GM18951 (cell line): ENCODE results near the gene KRTAP29-1.
"Not testable (repeated sequence)": the region's sequence is repeated elsewhere in the genome, so short reads cannot be mapped to it uniquely, and the experiment has no call there.

Source experiments
- POLR2A ChIP-seq: IDR thresholded peaks from 4 replicates; pipeline ENCODE4 v1.6.1; 2011; ENCODE audit warnings: mild to moderate bottlenecking; ENCODE audit not compliant: insufficient read length, insufficient read depth; ENCODE audit errors: extremely low read depth
- in situ Hi-C: fragments of 300-500 bp; cut with MboI; formaldehyde crosslinking; loops from one replicate; pipeline ENCODE4 v1.12.0; 2022; ENCODE audit warnings: low sequenced_read_pairs, mixed read lengths, inconsistent platforms; ENCODE audit not compliant: unreplicated experiment

Gene KRTAP29-1, protein sequence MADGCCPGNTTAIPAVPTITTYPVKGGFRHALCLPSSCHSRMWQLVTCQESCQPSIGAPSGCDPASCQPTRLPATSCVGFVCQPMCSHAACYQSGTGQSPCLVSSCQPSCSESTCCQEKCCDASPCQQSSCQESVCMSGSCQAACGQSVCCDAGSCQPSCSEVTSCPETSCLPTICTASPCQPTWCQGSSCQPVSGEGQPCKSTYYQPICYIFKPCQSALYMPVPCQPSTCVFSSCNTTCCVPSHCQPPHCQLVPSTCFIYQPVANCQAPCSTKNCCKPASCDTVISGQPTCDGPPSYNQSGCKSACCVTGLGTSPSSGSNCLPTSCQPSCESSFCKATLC

DNA sequence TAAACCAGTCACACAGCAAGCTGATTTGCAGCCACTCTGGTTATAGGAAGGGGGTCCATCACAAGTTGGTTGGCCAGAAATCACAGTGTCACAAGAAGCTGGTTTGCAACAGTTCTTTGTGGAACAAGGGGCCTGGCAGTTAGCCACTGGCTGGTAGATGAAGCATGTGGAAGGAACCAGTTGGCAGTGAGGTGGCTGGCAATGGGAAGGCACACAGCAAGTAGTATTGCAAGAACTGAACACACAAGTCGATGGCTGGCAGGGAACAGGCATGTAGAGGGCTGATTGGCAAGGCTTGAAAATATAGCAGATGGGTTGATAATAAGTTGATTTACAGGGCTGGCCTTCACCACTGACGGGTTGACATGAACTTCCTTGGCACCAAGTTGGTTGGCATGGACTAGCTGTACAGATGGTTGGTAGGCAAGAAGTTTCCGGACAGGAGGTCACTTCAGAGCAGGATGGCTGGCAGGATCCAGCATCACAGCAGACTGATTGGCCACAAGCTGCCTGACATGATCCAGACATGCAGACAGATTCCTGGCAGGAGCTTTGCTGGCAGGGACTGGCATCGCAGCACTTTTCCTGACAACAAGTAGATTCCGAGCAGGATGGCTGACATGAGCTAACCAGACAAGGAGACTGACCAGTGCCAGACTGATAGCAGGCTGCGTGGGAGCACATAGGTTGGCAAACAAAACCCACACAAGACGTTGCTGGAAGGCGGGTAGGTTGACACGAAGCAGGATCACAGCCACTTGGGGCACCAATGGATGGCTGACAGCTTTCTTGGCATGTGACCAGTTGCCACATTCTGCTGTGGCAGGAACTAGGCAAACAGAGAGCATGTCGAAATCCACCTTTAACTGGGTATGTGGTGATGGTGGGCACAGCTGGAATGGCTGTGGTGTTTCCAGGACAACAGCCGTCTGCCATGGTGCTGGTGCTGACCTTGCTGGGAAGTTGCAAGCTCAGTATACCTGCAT, at the start of gene KRTAP29-1:
KRTAP29-1 (minus strand) TSS at position 936 of the 986 bp plus-strand sequence; CDS start at position 936, 0 bp downstream.
- in situ Hi-C loops: no loop called here
- TF ChIP-seq POLR2A: no peak

DNA sequence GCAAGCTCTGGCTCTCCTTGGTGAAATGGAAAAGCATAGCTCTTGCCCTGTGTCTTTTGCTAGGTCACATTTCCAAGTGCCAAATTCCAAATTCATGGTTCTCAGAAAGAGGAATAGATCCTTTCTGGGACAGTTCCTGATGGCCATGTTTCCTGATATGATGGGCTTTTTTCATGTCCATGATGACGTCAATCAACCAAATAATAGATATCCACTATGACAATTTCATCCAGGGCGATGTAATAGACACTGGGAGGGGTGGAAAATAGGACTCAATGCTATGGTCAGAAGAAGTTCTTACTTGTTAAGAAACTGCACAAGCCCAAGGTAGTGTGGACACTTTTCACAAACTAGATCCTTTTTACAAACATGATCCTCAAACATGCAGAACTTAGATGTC, 48.5 kb upstream of the KRTAP29-1 start:
- no peak for TF ChIP-seq POLR2A
- in situ Hi-C loops: no loop called here

DNA sequence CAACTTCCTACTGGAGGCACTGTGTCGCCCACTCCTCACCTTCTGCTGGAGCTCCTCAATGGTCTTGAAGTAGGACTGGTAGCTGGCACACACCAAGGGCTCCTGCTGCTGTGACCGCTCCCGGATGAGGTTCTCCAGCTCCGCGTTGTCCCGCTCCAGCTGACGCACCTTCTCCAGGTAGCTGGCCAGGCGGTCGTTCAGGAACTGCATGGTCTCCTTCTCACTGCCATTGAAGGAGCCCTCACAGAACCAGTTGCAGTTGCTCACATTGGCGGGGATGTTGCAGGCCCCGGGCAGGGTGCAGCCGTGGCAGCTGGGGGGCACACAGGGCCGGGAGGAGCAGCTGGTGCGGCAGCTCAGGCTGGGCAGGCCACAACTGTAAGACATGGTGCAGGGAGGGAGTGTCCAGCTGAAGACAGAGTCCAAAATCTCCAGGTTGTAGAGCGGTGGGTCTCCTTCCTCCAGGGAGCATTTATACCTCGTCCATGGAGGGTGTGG, 47.8 kb upstream of the KRTAP29-1 start, which contains the start of gene KRT33A:
KRT33A (minus strand) TSS at position 448 of the 498 bp plus-strand sequence; CDS start at position 387, 61 bp downstream.
- in situ Hi-C loops: not testable (repeated sequence)

DNA sequence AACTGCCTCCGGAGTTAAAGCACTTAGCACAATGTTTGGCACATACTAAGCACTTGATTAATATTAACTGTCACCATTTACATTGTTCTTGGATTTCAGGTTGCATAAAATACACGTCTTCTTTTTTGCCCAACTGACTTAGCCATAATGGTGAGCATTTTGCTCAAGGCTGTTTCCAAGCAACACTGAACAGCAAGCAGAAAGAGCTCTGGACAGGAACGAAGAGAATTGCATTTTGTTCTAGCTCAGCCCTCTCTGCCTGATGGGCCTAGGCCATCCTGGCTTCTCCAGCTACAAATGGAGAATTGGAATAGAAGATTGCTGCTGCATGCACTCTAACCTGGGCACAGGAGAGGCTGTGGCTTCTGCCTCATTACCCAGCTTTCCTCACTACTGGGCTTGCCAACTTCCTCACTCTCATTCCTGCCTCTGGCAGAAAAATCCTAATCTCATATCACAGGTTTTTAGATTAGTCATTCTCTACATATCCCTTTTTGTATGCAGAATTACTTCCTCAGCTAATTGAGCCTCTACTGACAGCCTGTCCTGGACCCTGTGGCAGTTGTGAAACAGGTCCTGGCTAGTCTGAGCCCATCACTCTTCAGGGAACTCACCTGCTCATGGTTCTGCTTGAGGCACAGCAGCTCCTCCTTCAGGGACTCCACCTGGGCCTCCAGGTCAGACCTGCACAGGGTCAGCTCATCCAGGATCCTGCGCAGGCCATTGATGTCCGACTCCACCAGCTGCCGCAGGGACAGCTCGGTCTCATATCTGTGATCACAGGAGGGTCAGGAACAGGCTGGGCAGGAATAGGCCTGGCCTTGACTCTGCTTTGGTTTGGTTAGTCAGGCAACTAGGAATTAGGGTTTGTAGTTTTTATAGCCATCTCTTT, 45.5 kb upstream of the KRTAP29-1 start:
- TF ChIP-seq POLR2A: no peak
- in situ Hi-C loops: no loop called here

DNA sequence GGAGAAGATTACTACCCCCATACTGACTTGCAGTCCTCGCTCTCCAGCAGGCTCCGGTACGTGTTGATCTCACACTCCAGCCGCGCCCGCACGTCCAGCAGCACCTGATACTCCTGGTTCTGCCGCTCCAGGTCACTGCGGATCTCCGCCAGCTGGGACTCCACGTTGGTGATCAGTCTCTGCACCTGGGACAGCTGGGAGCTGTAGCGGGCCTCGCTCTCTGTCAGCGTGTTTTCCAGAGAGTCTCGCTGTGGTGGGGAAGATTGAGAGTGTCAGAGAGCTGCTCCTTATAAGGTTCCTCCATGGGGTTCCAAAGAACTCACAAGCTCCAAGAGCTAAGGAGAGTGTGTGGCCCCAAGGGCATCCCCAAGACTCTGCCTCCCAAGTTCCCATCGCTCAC, 43.8 kb upstream of the KRTAP29-1 start:
- in situ Hi-C loops: not testable (repeated sequence)

DNA sequence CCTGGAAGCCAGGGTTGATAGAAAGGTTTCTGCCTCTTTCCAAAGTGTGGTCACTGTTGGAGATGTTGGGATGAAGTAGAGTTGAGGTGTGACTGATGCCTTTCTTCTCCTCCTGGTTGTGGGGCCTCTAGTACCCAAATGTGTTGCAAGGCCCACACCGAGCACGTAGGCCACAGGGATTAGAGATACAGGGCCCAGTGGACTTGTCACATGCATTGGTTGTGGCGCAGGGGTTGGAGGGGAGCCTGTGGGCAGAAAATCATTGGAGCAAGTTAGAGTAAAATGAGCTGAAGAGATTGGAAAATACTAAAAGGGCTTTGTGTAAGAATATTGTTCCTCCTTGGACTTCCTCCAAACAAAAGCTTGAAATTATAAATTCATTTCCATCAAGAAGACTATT, 43.3 kb upstream of the KRTAP29-1 start:
- no peak for TF ChIP-seq POLR2A
- in situ Hi-C loops: no loop called here

DNA sequence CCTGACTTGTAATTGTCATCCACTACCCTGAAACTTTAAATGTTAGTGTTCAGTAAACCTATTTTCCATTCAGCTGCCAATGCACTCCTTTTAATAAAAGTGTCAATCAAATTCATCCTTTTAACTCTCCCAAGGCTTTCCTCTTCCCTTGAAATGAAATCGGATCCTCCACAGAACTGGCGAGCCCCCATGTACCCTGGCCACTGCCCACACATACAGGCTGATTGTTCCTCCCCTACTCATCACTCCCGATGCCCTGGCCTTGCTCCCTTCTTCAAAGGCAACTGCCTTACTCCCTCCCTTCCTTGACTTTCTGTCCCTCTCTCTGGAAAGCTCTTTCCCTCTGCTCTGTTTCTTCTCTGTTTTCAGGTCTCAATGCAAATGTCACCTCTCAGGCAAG, 40.4 kb upstream of the KRTAP29-1 start:
- in situ Hi-C loops: no loop called here
- no peak for TF ChIP-seq POLR2A

DNA sequence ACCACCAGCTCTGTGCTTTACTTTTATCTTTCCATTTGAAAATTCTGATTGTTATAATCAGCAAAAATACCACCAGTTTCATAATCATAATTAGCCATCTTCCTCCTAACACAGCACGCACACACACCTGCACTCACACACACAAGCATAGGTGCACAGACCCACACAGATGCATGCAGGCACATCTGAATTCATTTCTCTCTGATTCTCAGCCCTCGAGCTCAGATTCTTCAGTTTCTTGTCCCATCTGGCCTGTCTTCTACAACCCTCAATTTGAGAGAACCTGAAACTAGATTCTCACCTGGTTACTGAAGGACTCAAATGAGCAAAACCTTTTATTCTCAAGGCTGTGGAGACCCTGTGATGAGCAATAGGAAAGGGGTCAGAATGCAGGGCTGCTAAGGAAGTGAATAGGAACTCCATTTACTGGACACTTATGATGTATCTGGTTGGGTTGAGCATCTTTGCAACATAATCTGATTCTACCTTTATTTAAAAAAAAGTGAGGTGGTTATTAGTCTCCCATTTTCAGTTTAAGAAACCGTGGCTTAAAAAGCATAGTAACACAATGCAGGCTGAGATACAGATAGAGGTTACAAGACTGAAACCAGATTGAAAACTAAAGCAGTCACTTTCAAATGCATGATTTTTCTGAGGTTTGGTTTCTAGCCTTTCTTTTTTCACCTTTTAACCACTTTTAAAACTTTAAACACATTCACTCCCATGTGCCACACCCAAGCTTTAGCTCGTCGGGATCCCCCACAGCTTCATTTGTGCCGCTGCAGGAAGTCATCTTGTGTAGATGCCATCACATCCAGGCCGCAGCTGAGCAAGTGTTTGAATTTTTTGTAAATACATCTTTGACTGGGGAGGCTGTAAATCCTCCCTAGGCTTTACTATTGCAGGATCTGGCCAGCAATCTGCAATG, 38.5 kb upstream of the KRTAP29-1 start:
- in situ Hi-C loops: no loop called here

DNA sequence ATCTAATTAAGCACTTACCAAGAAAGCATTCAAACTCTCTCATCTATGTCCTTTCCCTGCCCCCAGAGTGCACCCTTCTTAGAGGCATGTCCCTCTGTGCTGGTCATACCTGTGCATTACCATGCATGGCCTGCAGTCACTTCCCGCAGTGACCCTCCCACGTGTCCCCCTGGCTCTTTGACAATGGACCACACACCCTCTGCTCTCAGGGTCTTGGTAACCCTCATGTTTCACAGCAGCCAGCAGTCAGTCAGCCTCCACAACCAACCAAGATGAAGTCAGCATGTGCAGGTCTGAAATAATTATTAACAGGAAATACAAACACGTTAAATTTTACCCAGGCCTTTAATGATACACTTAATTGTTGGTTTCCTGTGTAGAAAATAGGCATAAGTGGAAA, 37.8 kb upstream of the KRTAP29-1 start:
- no peak for TF ChIP-seq POLR2A
- in situ Hi-C loops: no loop called here

More for the DNA sequence above, 38.5 kb upstream of the KRTAP29-1 start:
- no peak for TF ChIP-seq POLR2A

DNA sequence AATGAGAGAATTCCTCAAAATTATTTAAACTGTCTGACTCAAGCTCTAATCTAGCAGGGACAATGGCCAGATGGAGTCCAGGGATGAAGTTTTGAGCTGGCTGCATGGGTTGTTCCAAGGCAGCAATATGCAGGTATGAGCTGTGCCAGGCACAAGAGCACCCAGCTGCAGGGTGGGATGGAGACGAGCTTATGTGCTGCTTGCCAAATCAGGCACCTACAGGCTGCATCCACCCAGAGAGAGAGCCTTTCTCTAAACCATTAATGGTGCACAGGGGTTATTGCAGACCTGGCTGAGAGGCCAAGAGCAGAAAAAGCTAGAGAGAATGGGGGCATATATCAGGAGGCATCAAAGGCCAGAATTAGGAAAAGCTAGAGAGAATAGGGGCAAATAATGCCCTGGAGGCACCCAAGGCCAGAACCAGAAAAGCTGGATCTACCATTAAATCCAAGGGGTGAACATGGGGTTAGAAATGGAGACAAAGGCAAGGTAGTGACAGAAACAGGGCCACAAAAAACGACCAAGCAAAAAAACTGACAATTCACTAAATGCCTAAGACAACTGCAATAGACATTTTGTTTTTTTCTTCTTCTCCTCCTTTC, 37.0 kb upstream of the KRTAP29-1 start:
- in situ Hi-C loops: no loop called here
- no peak for TF ChIP-seq POLR2A

DNA sequence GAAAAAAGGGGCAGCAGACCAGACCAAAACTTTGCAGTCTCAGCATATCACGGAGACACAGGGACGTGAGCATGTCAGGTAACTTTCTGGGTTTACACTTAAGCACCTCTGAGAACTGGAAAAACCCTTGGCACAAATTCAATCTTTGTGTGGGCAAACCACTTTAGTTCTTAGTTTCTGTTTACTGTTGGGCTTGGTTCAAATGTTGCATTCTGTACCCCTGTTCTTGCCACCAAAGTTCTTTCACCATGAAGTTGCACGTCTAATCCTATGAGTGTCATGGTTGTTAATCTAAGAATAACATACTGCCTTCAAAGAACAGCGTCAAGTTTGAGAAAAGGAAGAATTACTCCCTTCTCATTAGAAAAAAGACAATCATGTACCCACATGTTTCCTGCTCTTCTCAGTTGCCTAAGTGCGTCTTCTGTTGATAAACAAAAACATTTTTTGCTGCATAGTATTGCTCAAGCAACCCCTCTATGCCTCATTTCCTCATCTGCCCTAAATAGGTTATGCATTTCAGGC, 36.4 kb upstream of the KRTAP29-1 start:
- no peak for TF ChIP-seq POLR2A
- in situ Hi-C loops: no loop called here
